Measurements from ENCODE around the gene PTGIS.

DNA sequence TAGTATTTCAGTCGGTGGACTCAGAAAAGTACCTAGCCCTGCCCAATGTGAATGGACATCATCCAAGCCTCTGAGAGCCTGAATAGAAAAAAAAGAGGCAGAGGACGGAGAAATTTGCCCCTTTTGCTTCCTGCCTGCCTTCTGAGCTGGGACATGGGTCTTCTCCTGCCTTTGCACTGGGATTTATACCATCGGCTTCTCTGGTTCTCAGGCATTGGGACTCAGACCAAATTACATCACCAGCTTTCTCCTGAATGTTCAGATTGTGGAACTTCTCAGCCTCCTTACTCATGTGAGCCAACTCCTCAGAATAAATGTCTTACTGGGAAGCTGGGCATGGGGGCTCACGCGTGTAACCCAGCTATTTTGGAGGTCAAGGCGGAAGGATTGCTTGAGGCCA is 105.3 kb downstream of the PTGIS start:
- TF ChIP-seq, protein P1, sequence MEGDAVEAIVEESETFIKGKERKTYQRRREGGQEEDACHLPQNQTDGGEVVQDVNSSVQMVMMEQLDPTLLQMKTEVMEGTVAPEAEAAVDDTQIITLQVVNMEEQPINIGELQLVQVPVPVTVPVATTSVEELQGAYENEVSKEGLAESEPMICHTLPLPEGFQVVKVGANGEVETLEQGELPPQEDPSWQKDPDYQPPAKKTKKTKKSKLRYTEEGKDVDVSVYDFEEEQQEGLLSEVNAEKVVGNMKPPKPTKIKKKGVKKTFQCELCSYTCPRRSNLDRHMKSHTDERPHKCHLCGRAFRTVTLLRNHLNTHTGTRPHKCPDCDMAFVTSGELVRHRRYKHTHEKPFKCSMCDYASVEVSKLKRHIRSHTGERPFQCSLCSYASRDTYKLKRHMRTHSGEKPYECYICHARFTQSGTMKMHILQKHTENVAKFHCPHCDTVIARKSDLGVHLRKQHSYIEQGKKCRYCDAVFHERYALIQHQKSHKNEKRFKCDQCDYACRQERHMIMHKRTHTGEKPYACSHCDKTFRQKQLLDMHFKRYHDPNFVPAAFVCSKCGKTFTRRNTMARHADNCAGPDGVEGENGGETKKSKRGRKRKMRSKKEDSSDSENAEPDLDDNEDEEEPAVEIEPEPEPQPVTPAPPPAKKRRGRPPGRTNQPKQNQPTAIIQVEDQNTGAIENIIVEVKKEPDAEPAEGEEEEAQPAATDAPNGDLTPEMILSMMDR (IDR thresholded peaks at IDR 0.05; ENCODE audit: borderline replicate concordance, extremely low read depth, low read length, poor library complexity, severe bottlenecking): no peak
- no peak for TF ChIP-seq EZH2 (IDR thresholded peaks at IDR 0.05; ENCODE audit: borderline replicate concordance, low read depth, low read length, severe bottlenecking)

Data from DND-41 (cell line).